ENCODE results near the gene SGK1.
"Not testable (repeated sequence)": the region's sequence is repeated elsewhere in the genome, so short reads cannot be mapped to it uniquely, and the experiment has no call there.

DNA sequence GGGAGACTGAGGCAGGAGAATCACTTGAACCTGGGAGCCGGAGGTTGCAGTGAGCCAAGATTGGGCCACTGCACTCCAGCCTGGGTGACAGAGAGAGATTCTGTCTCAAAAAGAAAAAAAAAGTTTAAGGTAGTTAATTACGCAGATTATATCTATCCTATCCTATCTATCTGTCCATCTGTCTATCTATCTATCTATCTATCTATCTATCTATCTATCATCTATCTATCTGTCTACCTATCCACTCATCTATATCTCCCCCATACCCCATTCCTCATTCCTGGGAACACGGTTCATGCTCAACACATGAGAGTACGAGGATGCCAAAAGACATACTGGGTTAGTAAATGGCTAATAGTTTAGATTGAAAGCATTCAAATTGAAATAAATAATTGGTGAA, 8.3 kb upstream of the SGK1 start:
- TF ChIP-seq, protein P1, sequence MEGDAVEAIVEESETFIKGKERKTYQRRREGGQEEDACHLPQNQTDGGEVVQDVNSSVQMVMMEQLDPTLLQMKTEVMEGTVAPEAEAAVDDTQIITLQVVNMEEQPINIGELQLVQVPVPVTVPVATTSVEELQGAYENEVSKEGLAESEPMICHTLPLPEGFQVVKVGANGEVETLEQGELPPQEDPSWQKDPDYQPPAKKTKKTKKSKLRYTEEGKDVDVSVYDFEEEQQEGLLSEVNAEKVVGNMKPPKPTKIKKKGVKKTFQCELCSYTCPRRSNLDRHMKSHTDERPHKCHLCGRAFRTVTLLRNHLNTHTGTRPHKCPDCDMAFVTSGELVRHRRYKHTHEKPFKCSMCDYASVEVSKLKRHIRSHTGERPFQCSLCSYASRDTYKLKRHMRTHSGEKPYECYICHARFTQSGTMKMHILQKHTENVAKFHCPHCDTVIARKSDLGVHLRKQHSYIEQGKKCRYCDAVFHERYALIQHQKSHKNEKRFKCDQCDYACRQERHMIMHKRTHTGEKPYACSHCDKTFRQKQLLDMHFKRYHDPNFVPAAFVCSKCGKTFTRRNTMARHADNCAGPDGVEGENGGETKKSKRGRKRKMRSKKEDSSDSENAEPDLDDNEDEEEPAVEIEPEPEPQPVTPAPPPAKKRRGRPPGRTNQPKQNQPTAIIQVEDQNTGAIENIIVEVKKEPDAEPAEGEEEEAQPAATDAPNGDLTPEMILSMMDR (IDR thresholded peaks at IDR 0.05): not testable (repeated sequence)
- TF ChIP-seq YY1 (IDR thresholded peaks at IDR 0.05; ENCODE audit: low read depth): not testable (repeated sequence)

All from SK-N-SH (cell line).